Smooth muscle cell (in vitro differentiated cells): ENCODE measurements around the gene PRKCH. TPM values are rescaled to one million over a fixed set of nuclear protein-coding genes. Genes with fewer than 3 reads are reported as not detected.

Source experiments
- DNase-seq: peaks from one replicate; lab custom pipeline; 2025; ENCODE audit not compliant: unreplicated experiment; lab: John Stamatoyannopoulos, UW
- H2AFZ ChIP-seq: fragments of 200-600 bp; sonication (generic); 2 replicates; pipeline ENCODE4 v1.6.0; 2016; ENCODE audit warnings: antibody characterized with exemption, low read depth, mild to moderate bottlenecking
- H3F3A ChIP-seq: fragments of 200-600 bp; sonication (generic); 2 replicates; pipeline ENCODE4 v1.6.0; 2017; ENCODE audit warnings: antibody characterized with exemption, low read depth
- H3K27ac ChIP-seq: fragments of 200-600 bp; sonication (generic); 2 replicates; pipeline ENCODE4 v1.5.1; 2016; ENCODE audit warnings: low read depth, mild to moderate bottlenecking
- H3K27me3 ChIP-seq: fragments of 200-600 bp; sonication (generic); 2 replicates; pipeline ENCODE4 v1.6.1; 2016; ENCODE audit warnings: low read depth, mild to moderate bottlenecking
- H3K36me3 ChIP-seq: fragments of 200-600 bp; sonication (generic); 2 replicates; pipeline ENCODE4 v1.5.1; 2016; ENCODE audit warnings: low read depth
- H3K4me1 ChIP-seq: fragments of 200-600 bp; sonication (generic); 2 replicates; pipeline ENCODE4 v1.5.1; 2016; ENCODE audit warnings: low read depth
- H3K4me2 ChIP-seq: fragments of 200-600 bp; sonication (generic); 2 replicates; pipeline ENCODE4 v1.6.0; 2016; ENCODE audit warnings: mild to moderate bottlenecking
- H3K4me3 ChIP-seq: fragments of 200-600 bp; sonication (generic); 2 replicates; pipeline ENCODE4 v1.5.1; 2016; ENCODE audit warnings: mild to moderate bottlenecking
- H3K79me2 ChIP-seq: fragments of 200-600 bp; sonication (generic); 2 replicates; pipeline ENCODE4 v1.6.0; 2016; ENCODE audit warnings: low read depth, mild to moderate bottlenecking
- H3K9ac ChIP-seq: fragments of 200-600 bp; sonication (generic); 2 replicates; pipeline ENCODE4 v1.6.0; 2016; ENCODE audit warnings: low read depth
- H3K9me3 ChIP-seq: fragments of 200-600 bp; sonication (generic); replicated peaks from 2 replicates; pipeline ENCODE4 v1.5.1; 2016; ENCODE audit warnings: low read depth
- H4K20me1 ChIP-seq: fragments of 200-600 bp; sonication (generic); 2 replicates; pipeline ENCODE4 v1.6.0; 2016; ENCODE audit warnings: low read depth
- CTCF ChIP-seq: fragments of 200-600 bp; sonication (generic); IDR thresholded peaks from 2 replicates; pipeline ENCODE4 v1.5.1; 2017; ENCODE audit warnings: borderline replicate concordance, mild to moderate bottlenecking, antibody characterized with exemption; ENCODE audit not compliant: insufficient read depth, poor library complexity, severe bottlenecking
- WGBS: methylation state at CpG from one replicate; pipeline ENCODE4 v1.1.7; 2016; ENCODE audit warnings: low lambda C conversion rate; 5-methylcytosine and 5-hydroxymethylcytosine counted together
- polyA plus RNA-seq: library from polyadenylated mRNA; unstranded; fragments of >200 nt; fragmentation: Nextera tagmentation; extraction: Ambion mirVana; gene quantifications from 2 replicates; pipeline ENCODE4 v1.2.1, GENCODE V29; 2016
- total RNA-seq: library from RNA; depleted of rRNA; stranded (reverse); fragments of >200 nt; gene quantifications from 2 replicates; pipeline ENCODE4 v1.2.3, GENCODE V29; 2014

PRKCH gene
- total and polyA plus RNA-seq, 2 experiments from 2014 or later = 1.5 to 7.6 TPM

GRCh38 chr14:61468063-61468825 is 146.9 kb downstream of the PRKCH start:
- H4K20me1 ChIP-seq = no peaks in the 10 kb centered on the region
- DNase-seq = no peak
- H3K36me3 ChIP-seq = no peaks in the 10 kb centered on the region
- no peak overlapping the region for H3K4me2 ChIP-seq
- H3K27ac ChIP-seq = no peak overlapping the region
- WGBS = 98% methylated on average over 7 of the region's 7 CpGs
- no peak for TF ChIP-seq CTCF
- no peaks in the 10 kb centered on the region for H3K9me3 ChIP-seq
- no peak overlapping the region for H3K9ac ChIP-seq
- H2AFZ ChIP-seq = no peak overlapping the region
- peaks cover 22% of the 10 kb centered on the region for H3K4me1 ChIP-seq
- peaks cover 5% of the 10 kb centered on the region for H3F3A ChIP-seq
- H3K79me2 ChIP-seq = no peaks in the 10 kb centered on the region
- no peaks in the 10 kb centered on the region for H3K27me3 ChIP-seq
- no peak overlapping the region for H3K4me3 ChIP-seq

- no peaks in the 10 kb centered on the region for H3K79me2 ChIP-seq
Observed at GRCh38 chr14:61469781-61470180, 148.4 kb downstream of the PRKCH start.

GRCh38 chr14:61470261-61470960 is 149.0 kb downstream of the PRKCH start:
- Histone ChIP-seq H3K9me3 (no peaks in the 10 kb centered on the region), H3K4me1 (peaks cover 22% of the 10 kb centered on the region), H3K4me2 (peak overlapping the region; percentile 82), H3K36me3 (no peaks in the 10 kb centered on the region), H3K27me3 (no peaks in the 10 kb centered on the region), H4K20me1 (no peaks in the 10 kb centered on the region), H3K27ac (peak overlapping the region; percentile 58), H3K9ac (no peak overlapping the region), H3K79me2 (no peaks in the 10 kb centered on the region), H2AFZ (peak overlapping the region; percentile 23), H3F3A (peaks cover 5% of the 10 kb centered on the region), H3K4me3 (no peak overlapping the region)
- no peak for DNase-seq
- TF ChIP-seq CTCF = no peak
- 37% methylated on average over 13 of the region's 13 CpGs for WGBS

More at GRCh38 chr14:61469781-61470180, 148.4 kb downstream of the PRKCH start:
- Histone ChIP-seq H3K36me3 (no peaks in the 10 kb centered on the region), H3F3A (peaks cover 5% of the 10 kb centered on the region), H3K9ac (no peak overlapping the region), H3K4me3 (no peak overlapping the region), H3K27ac (no peak overlapping the region), H3K4me2 (no peak overlapping the region), H3K4me1 (peaks cover 22% of the 10 kb centered on the region), H3K27me3 (no peaks in the 10 kb centered on the region), H4K20me1 (no peaks in the 10 kb centered on the region), H2AFZ (no peak overlapping the region), H3K9me3 (no peaks in the 10 kb centered on the region)
- DNase-seq = no peak
- WGBS = 77% methylated on average over 6 of the region's 6 CpGs
- no peak for TF ChIP-seq CTCF
